ENCODE measurements around the gene HTATIP2. TPM values are rescaled to one million over a fixed set of nuclear protein-coding genes. Genes with fewer than 3 reads are reported as not detected.

Gene HTATIP2
- total and polyA plus RNA-seq, 11 donors = 10.6 to 33.8 (median 16.3) TPM

DNA sequence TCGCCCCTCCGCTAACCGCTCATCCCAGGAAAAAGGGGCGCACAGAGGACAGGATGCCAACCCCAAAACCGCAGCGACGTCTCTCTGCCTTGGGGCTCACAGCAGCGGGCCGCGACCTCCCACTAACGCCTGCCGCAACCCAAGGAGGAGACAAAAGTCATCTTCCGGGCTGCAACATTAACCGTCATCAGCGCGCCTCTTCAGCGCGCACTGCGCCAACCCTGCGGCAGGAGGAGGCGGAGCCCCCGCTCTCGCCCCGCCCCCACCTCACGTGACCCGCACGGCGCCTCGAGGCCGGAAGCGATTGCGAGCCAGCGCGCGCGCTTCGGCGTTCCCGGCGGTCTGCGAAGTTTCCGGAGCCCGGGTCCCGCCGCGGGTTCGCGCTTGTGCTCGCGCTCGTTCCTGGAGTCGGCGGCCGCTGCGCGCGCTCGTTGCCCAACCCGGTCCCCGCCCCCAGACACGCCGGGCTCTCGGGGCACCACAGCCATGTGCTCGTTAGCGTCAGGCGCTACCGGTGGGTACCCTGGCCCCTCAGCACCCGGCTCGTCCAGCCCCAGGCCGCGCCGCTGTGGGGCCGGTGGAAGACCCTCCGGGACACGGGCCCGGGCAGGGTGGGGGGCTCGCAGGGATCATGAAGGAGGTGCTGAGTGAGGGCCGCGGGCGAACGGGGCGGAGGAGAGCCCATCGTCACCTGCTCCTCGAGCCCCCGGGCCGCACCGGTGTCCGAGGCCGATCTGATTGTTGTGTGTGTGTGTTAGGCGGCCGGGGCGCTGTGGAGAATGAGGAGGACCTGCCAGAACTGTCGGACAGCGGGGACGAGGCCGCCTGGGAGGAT is 24.0 kb downstream of the HTATIP2 start, which contains the start of gene PRMT3:
Gene PRMT3 (plus strand): TSS at position 456 of the 835 bp plus-strand sequence. CDS start 31 bp downstream, at position 487.
- intact Hi-C loops (cut with DNase I) = loop anchor here in 4 of 10 donors (1.0 to 5.0 kb wide), 3 partner anchors 85 to 223 kb away; no protein-coding TSS in a partner anchor
- H3K27ac ChIP-seq = peak within 1 kb of the TSS; percentile 80 to 97 (median 92)

DNA sequence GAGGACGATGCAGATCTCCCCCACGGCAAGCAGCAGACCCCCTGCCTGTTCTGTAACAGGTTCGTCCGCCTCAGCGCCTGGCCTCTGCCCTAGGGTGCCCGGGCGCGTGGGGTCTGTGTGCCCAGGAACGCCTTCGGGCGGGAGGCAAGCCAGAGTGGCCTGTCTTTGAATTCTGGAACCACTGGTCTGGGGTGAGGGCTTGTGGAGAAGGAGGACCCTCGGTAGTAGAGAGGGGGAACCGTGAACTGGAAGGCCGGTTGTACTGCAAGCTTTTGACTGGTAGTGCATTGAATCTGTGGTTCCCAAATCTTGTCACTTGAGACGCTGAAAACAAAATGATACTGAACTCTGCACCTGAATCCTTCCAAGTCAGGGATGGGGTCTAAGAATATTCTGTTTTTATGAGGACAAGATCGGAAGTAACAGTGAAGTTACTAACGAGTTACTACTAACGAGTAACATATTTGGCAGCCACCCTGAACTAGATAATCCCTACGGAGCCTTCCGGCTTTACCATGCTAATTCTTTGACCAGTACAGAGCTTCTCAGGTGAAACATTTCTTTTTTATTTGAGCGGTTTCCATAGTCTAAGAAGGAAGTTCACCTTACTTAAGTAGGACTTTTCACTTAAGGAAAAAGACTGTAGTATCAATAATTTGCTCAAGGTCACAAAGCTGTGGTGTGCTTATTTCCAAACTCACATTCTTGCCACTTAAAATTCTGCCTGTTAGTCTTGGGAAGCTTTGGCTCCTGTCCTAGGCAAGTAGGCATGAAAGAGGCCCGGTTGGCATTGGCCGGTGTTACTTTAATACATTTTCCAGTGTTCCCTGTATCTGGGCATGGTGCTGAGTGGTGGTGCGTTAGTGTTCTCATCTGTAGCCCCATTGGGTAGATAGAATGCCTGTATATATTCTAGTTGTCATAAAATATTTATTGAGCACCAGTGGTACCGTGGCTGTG is 24.9 kb downstream of the HTATIP2 start:
- DNase-seq (no peak), ATAC-seq (no peak)
- Histone ChIP-seq H3K9me3 (no peaks in the 10 kb centered on the region), H3K27ac (peak overlapping the region; percentile 80 to 97 (median 92)), H3K27me3 (no peaks in the 10 kb centered on the region), H3K4me1 (peaks cover 0 to 22% (median 13%) of the 10 kb centered on the region in 12 donors), H3K4me3 (peak overlapping the region; percentile 70 to 93 (median 84)), H3K36me3 (peaks cover 0 to 36% (median 28%) of the 10 kb centered on the region in 9 donors)
- TF ChIP-seq POLR2A (IDR thresholded peaks at IDR 0.05) = no peak
- TF ChIP-seq, protein P1, sequence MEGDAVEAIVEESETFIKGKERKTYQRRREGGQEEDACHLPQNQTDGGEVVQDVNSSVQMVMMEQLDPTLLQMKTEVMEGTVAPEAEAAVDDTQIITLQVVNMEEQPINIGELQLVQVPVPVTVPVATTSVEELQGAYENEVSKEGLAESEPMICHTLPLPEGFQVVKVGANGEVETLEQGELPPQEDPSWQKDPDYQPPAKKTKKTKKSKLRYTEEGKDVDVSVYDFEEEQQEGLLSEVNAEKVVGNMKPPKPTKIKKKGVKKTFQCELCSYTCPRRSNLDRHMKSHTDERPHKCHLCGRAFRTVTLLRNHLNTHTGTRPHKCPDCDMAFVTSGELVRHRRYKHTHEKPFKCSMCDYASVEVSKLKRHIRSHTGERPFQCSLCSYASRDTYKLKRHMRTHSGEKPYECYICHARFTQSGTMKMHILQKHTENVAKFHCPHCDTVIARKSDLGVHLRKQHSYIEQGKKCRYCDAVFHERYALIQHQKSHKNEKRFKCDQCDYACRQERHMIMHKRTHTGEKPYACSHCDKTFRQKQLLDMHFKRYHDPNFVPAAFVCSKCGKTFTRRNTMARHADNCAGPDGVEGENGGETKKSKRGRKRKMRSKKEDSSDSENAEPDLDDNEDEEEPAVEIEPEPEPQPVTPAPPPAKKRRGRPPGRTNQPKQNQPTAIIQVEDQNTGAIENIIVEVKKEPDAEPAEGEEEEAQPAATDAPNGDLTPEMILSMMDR (IDR thresholded peaks at IDR 0.05) = peak in 1 of 12 donors; percentile 2
- 10 to 19% (median 13%) methylated on average over 18 to 25 of the region's 25 CpGs for WGBS, 4 donors
- intact Hi-C loops (cut with DNase I) = loop anchor here in 1 of 10 donors (5.0 kb wide), 1 partner anchor 84 kb away; no protein-coding TSS in a partner anchor

More for the DNA sequence above, 24.0 kb downstream of the HTATIP2 start, which contains the start of gene PRMT3:
- H3K36me3 ChIP-seq = peaks cover 0 to 36% (median 28%) of the 10 kb centered on the region in 9 donors
- H3K27me3 ChIP-seq = no peaks in the 10 kb centered on the region
- DNase-seq = peak; percentile 96 to 98 (median 97)
- peak; percentile 94 to 98 (median 98) for ATAC-seq
- TF ChIP-seq, protein P1 (IDR thresholded peaks at IDR 0.05) = peak in 7 of 12 donors; percentile 6 to 94 (median 17)
- TF ChIP-seq POLR2A (IDR thresholded peaks at IDR 0.05) = peak in 1 of 2 donors; percentile 79
- WGBS, 4 donors = 0 to 1% (median 0%) methylated on average over 8 to 96 of the region's 96 CpGs
- H3K4me1 ChIP-seq = peaks cover 0 to 22% (median 13%) of the 10 kb centered on the region in 12 donors
- no peaks in the 10 kb centered on the region for H3K9me3 ChIP-seq
- H3K4me3 ChIP-seq = peak within 1 kb of the TSS; percentile 70 to 93 (median 84)

DNA sequence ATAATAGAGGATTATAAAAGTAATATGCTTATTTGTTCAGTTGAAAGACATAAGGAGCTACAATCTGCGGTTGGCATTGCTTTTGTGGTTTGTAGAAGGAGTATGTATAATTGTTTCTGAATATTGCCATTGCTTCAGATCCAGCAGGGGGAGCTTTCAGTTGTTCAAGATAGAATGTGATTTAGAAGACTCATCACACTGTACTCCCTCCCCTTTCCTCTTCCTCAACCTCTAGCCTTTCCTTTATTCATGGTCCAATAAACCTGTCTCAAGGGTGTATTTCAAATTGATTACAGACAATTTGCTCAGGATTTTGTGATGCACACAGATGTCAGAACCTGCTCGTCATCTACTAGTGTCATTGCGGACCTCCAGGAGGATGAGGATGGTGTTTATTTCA is 33.8 kb downstream of the HTATIP2 start:
- Histone ChIP-seq H3K27me3 (no peaks in the 10 kb centered on the region), H3K4me1 (no peaks in the 10 kb centered on the region), H3K36me3 (peaks cover 0 to 92% (median 69%) of the 10 kb centered on the region in 9 donors), H3K9me3 (no peaks in the 10 kb centered on the region), H3K4me3 (no peak overlapping the region), H3K27ac (no peak overlapping the region)
- WGBS, 4 donors = 84 to 86% (median 85%) methylated on average over 3 of the region's 3 CpGs
- DNase-seq = no peak
- ATAC-seq = no peak
- TF ChIP-seq, protein P1 (IDR thresholded peaks at IDR 0.05) = peak in 11 of 12 donors; percentile 9 to 59 (median 48)
- no peak for TF ChIP-seq POLR2A (IDR thresholded peaks at IDR 0.05)
- intact Hi-C loops (cut with DNase I) = loop anchor here in 6 of 10 donors (2.0 to 5.0 kb wide), 3 partner anchors 210 to 215 kb away; no protein-coding TSS in a partner anchor
